Pancreas (tissue), 10 donors: Measurements from ENCODE around the gene USP20. TPM values are rescaled to one million over a fixed set of nuclear protein-coding genes. Genes with fewer than 3 reads are reported as not detected.

ENCODE experiments used
- ATAC-seq, 4 donors: fragments of 200-7000 bp; cut with Tn5 transposase; one replicate each; pipeline versions ENCODE4 v1.8.0 to v1.9.1; 2020; ENCODE audit warnings: mild to moderate bottlenecking in 4 of 4, moderate library complexity in 4 of 4
- DNase-seq, 6 donors: peaks; one replicate each; pipeline ENCODE4 v3.0.0-alpha.2; 2020
- FAIRE-seq: peaks from 2 replicates; lab custom pipeline; 2012; peaks lifted over from hg19 to GRCh38; lab: Jason Lieb, UNC
- H3K27ac ChIP-seq, 4 donors: fragments of 200-600 bp; sonication (generic); 1 replicate in 3 of 4; 2 replicates in 1 of 4; pipeline versions ENCODE4 v1.5.0 to v1.8.0; 2020
- H3K27me3 ChIP-seq, 4 donors: fragments of 200-600 bp; one replicate each; pipeline ENCODE4 v1.8.0; 2021
- H3K36me3 ChIP-seq, 3 donors: fragments of 200-600 bp; sonication (generic) in 1 of 3; one replicate each; pipeline versions ENCODE4 v1.5.0 to v1.8.0; 2020 to 2021
- H3K4me1 ChIP-seq, 3 donors: fragments of 200-600 bp; one replicate each; pipeline ENCODE4 v1.8.0; 2021
- H3K4me3 ChIP-seq, 4 donors: fragments of 200-600 bp; sonication (generic) in 2 of 4; one replicate each; pipeline versions ENCODE4 v1.5.0 to v1.8.0; 2020 to 2021
- H3K9me3 ChIP-seq, 4 donors: fragments of 200-600 bp; one replicate each; pipeline ENCODE4 v1.8.0; 2021
- CTCF ChIP-seq, 4 donors: fragments of 200-600 bp; sonication (generic) in 3 of 4; IDR thresholded peaks; one replicate each; pipeline versions ENCODE4 v1.5.0 to v1.8.0; 2021; ENCODE audit warnings: antibody characterized with exemption in 4 of 4
- WGBS, 2 donors: extraction: QIAGEN DNeasy Blood & Tissue Kit; methylation state at CpG; one replicate each; pipeline ENCODE4 v1.1.7; 2013; 5-methylcytosine and 5-hydroxymethylcytosine counted together
- intact Hi-C, 3 donors: fragments of 100-400 bp; cut with DNase I; formaldehyde crosslinking; loops; one replicate each; pipeline versions ENCODE4 v1.11.1 to v1.14.2; 2022
- polyA plus RNA-seq, 2 donors: library from polyadenylated mRNA; stranded (reverse); fragments of 200-250 nt; gene quantifications; one replicate each; pipeline ENCODE4 v1.2.3, GENCODE V29; 2013
- total RNA-seq, 6 donors: library from RNA; stranded (reverse); fragmentation: NEBNext Ultra II Directional in 4 of 6; extraction: Animal tissue kit (Norgen Biotek cat#: 25700) in 4 of 6; gene quantifications; one replicate each; pipeline versions ENCODE4 v1.2.1 to v1.2.4, GENCODE V29; 2021 to 2023
- donor health status: healthy with polysubstance abuse.
- donor health status: DM: no; HTN: no; CAD: no; lungs with moderate emphysema.
- donor health status: DM: no; HTN: no; CAD: no.
- donor health status: control.
- donor health status: control.
- donor health status: Bipolar disorder and iron deficiency.
- donor health status: DM: yes; HTN: yes; CAD: no.
- donor health status: DM: no; HTN: no; CAD: no.
- donor health status: DM: no; HTN: no; CAD: no.
- donor health status: DM: yes; HTN: yes; CAD: no.

USP20 gene
- total and polyA plus RNA-seq, 8 donors = 9.7 to 54.8 (median 14.0) TPM

- Histone ChIP-seq H3K4me3 (no peak overlapping the region), H3K9me3 (no peaks in the 10 kb centered on the region), H3K4me1 (no peaks in the 10 kb centered on the region), H3K27me3 (no peaks in the 10 kb centered on the region), H3K36me3 (peaks cover 0 to 6% (median 0%) of the 10 kb centered on the region in 3 donors), H3K27ac (no peak overlapping the region)
- DNase-seq (no peak), ATAC-seq (no peak), FAIRE-seq (no peak)
- no peak for TF ChIP-seq CTCF (IDR thresholded peaks at IDR 0.05)
- intact Hi-C loops = no loop called here
- WGBS, 2 donors = 58 to 64% methylated on average over 3 of the region's 3 CpGs
These were observed 84.0 kb downstream of the USP20 start for GRCh38 chr9:129919277-129919676.

- Histone ChIP-seq H3K4me3 (no peak overlapping the region), H3K4me1 (no peaks in the 10 kb centered on the region), H3K36me3 (peaks cover 0 to 8% (median 0%) of the 10 kb centered on the region in 3 donors), H3K27ac (no peak overlapping the region), H3K9me3 (no peaks in the 10 kb centered on the region), H3K27me3 (no peaks in the 10 kb centered on the region)
- no peak for FAIRE-seq
- 85 to 86% methylated on average over 3 of the region's 3 CpGs for whole genome bisulfite sequencing, 2 donors
- TF ChIP-seq CTCF (IDR thresholded peaks at IDR 0.05) = no peak
- DNase-seq = no peak
- peak in 1 of 4 donors; percentile 51 for ATAC-seq
- intact Hi-C loops = no loop called here
These were observed 84.6 kb downstream of the USP20 start for GRCh38 chr9:129919841-129920240.

- H3K4me3 ChIP-seq = no peak overlapping the region
- H3K27ac ChIP-seq = no peak overlapping the region
- no peaks in the 10 kb centered on the region for H3K27me3 ChIP-seq
- no peak for TF ChIP-seq CTCF (IDR thresholded peaks at IDR 0.05)
- no peak for ATAC-seq
- no peaks in the 10 kb centered on the region for H3K4me1 ChIP-seq
- 88 to 93% methylated on average over 4 of the region's 4 CpGs for WGBS, 2 donors
- FAIRE-seq = no peak
- peaks cover 0 to 8% (median 0%) of the 10 kb centered on the region in 3 donors for H3K36me3 ChIP-seq
- DNase-seq = no peak
- intact Hi-C loops = no loop called here
- H3K9me3 ChIP-seq = no peaks in the 10 kb centered on the region
These were observed 86.6 kb downstream of the USP20 start for GRCh38 chr9:129921905-129922304.

DNA sequence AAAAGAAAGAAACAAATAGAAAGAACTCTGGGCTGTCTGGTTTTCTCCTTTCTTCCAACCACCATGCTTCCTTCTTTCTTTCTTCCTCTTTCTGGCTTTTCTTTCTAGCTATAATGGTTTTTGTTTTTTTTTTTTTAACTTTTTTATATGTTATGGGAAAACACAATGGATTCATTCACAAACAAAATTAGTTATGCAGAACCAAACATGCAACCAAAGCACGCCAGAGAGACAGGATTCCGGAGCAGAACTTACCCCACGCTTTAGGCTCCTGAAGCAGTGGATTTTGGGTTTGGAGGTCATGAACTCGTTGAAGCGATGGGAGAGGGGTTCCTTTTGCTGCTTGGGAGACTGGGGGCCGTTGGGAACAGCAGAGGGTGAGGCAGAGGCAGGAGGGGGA is 88.3 kb downstream of the USP20 start:
- Histone ChIP-seq H3K27ac (no peak overlapping the region), H3K4me1 (no peaks in the 10 kb centered on the region), H3K4me3 (no peak overlapping the region), H3K36me3 (peaks cover 0 to 8% (median 0%) of the 10 kb centered on the region in 3 donors), H3K27me3 (no peaks in the 10 kb centered on the region), H3K9me3 (no peaks in the 10 kb centered on the region)
- no peak for FAIRE-seq
- no peak for DNase-seq
- no peak for ATAC-seq
- no peak for TF ChIP-seq CTCF (IDR thresholded peaks at IDR 0.05)
- intact Hi-C loops = no loop called here
- 73 to 87% methylated on average over 6 of the region's 6 CpGs for WGBS, 2 donors

DNA sequence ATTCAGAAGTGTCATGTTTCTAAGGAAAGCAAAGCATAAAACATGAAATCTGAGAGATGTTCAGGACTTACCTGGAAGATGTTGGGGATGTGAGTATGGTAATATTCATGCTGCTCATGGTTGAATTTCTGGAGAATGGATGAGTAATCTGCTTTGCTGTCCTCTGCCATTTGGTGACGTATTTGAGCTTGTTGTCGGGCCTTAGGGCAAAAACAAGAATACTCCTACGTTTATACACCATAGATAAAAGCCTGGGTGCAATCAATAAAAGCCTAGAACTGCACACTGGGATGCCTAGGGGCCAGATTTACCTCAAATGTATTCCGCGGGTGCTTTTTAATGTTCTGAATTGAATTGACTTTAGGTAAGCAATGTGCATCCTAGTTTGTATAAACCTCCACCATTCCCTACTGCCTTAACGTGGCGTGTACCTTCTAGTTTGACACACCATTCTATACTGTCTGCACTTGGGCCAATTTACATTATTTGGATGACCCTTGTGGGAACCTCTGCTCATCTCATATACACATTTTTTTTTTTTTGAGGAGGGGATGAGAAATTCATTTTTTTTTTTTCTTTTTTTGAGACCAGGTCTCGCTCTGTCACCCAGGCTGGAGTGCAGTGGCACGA is 94.4 kb downstream of the USP20 start:
- Histone ChIP-seq H3K36me3 (no peaks in the 10 kb centered on the region), H3K9me3 (no peaks in the 10 kb centered on the region), H3K4me3 (no peak overlapping the region), H3K4me1 (no peaks in the 10 kb centered on the region), H3K27ac (no peak overlapping the region), H3K27me3 (no peaks in the 10 kb centered on the region)
- 90 to 91% methylated on average over 9 of the region's 9 CpGs for WGBS, 2 donors
- FAIRE-seq (no peak), ATAC-seq (no peak), DNase-seq (no peak)
- TF ChIP-seq CTCF (IDR thresholded peaks at IDR 0.05) = no peak
- intact Hi-C loops = no loop called here
